Astrocyte of the spinal cord (primary cell): ENCODE measurements around the gene GPR33.
"Not testable (repeated sequence)": the region's sequence is repeated elsewhere in the genome, so short reads cannot be mapped to it uniquely, and the experiment has no call there.

ENCODE experiments used
- DNase-seq: peaks from one replicate; pipeline ENCODE4 v3.0.0; 2011; ENCODE audit warnings: low read depth, low spot score
- H3K4me3 ChIP-seq: 2 replicates; pipeline ENCODE4 v1.5.1; 2011; ENCODE audit warnings: low read depth, mild to moderate bottlenecking, low read length, moderate library complexity
- CTCF ChIP-seq: IDR thresholded peaks from 2 replicates; pipeline ENCODE4 v1.5.1; 2012; ENCODE audit warnings: low read depth, mild to moderate bottlenecking, low read length, inconsistent platforms
- in situ Hi-C: cut with HindIII; loops from 2 replicates; pipeline ENCODE4 v1.10.0; 2017; ENCODE audit warnings: low sequenced_read_pairs

GPR33 gene

GRCh38 chr14:31440280-31440679 is 47.6 kb downstream of the GPR33 start:
- no peak for TF ChIP-seq CTCF
- no peak for DNase-seq
- no peak overlapping the region for H3K4me3 ChIP-seq
- in situ Hi-C loops, result no loop called here

- no peak overlapping the region for H3K4me3 ChIP-seq
- TF ChIP-seq CTCF, result no peak
- in situ Hi-C loops, result no loop called here
- peak; percentile 23 for DNase-seq
Observed at GRCh38 chr14:31439561-31439960, 48.3 kb downstream of the GPR33 start.

- not testable (repeated sequence) for DNase-seq, H3K4me3 ChIP-seq
Observed at GRCh38 chr14:31437045-31437691, 50.7 kb downstream of the GPR33 start.

GRCh38 chr14:31435276-31435675 is 52.6 kb downstream of the GPR33 start:
- in situ Hi-C loops, result no loop called here
- H3K4me3 ChIP-seq, result no peak overlapping the region
- DNase-seq, result no peak
- no peak for TF ChIP-seq CTCF

More at GRCh38 chr14:31437045-31437691, 50.7 kb downstream of the GPR33 start:
- in situ Hi-C loops, result not testable (repeated sequence)
